HepG2 (cell line): ENCODE data around the gene CTNNA1. TPM values are rescaled to one million over a fixed set of nuclear protein-coding genes. Genes with fewer than 3 reads are reported as not detected.

Experiments used
- HDAC2 ChIP-seq: sonication (generic); formaldehyde crosslinking; IDR thresholded peaks from 2 replicates; pipeline ENCODE4 v1.4.0; 2020; ENCODE audit warnings: missing genetic modification reagents
- MXD4 ChIP-seq: IDR thresholded peaks from 2 replicates; pipeline ENCODE4 v1.6.1; 2016; ENCODE audit warnings: mild to moderate bottlenecking, missing biosample characterization, missing genetic modification reagents
- PHF20 ChIP-seq: sonication (generic); formaldehyde crosslinking; IDR thresholded peaks from 2 replicates; pipeline ENCODE4 v1.5.0; 2020; ENCODE audit warnings: mild to moderate bottlenecking, missing genetic modification reagents
- SIN3B ChIP-seq: fragments of 150-350 bp; IDR thresholded peaks from 2 replicates; pipeline ENCODE4 v1.6.1; 2014; ENCODE audit warnings: low read length
- SNRNP70 ChIP-seq: fragments of 200-400 bp; formaldehyde crosslinking; IDR thresholded peaks from 2 replicates; pipeline ENCODE4 v1.6.1; 2017; ENCODE audit warnings: mild to moderate bottlenecking, low read depth, low read length, moderate library complexity
- ZNF17 ChIP-seq: sonication (generic); formaldehyde crosslinking; IDR thresholded peaks from 2 replicates; pipeline ENCODE4 v1.5.0; 2020; ENCODE audit warnings: mild to moderate bottlenecking, missing genetic modification reagents
- ZNF205 ChIP-seq: IDR thresholded peaks from 2 replicates; pipeline ENCODE4 v1.6.1; 2018; ENCODE audit warnings: missing biosample characterization, missing genetic modification reagents
- ZNF34 ChIP-seq: sonication (generic); formaldehyde crosslinking; IDR thresholded peaks from 2 replicates; pipeline ENCODE4 v1.4.0; 2020; ENCODE audit warnings: mild to moderate bottlenecking, missing genetic modification reagents, borderline replicate concordance
- ZNF383 ChIP-seq: sonication (generic); formaldehyde crosslinking; IDR thresholded peaks from 2 replicates; pipeline ENCODE4 v1.4.0; 2020; ENCODE audit warnings: missing genetic modification reagents, mild to moderate bottlenecking, borderline replicate concordance
- polyA plus RNA-seq, 8 experiments: library from polyadenylated mRNA; depleted of rRNA in 3 of 8; stranded (reverse) in 7 of 8; unstranded in 1 of 8; fragments of >200 nt; fragmentation: Illumina TruSeq in 4 of 8; extraction: Trizol in 4 of 8; gene quantifications; 2 replicates each; pipeline versions ENCODE4 v1.2.1 to v1.2.3, GENCODE V29; 2011 to 2016; ENCODE audit warnings: low read depth in 4 of 8, missing spikeins in 1 of 8, mixed read lengths in 1 of 8; ENCODE audit not compliant: insufficient read depth in 1 of 8
- total RNA-seq, 5 experiments: library from RNA; depleted of rRNA; stranded (reverse); fragments of >200 nt; fragmentation: Illumina TruSeq; extraction: Trizol; gene quantifications; 2 replicates each; pipeline ENCODE4 v1.2.3, GENCODE V29; 2016; ENCODE audit warnings: low read depth in 1 of 5
- TF ChIP-seq, protein P1 (sequence below): sonication (generic); formaldehyde crosslinking; IDR thresholded peaks from 2 replicates; pipeline ENCODE4 v1.4.0; 2020; ENCODE audit warnings: mild to moderate bottlenecking, missing genetic modification reagents
- TF ChIP-seq, protein P2 (sequence below): sonication (generic); formaldehyde crosslinking; conservative IDR thresholded peaks from 2 replicates; pipeline ENCODE4 v1.8.0; 2022; ENCODE audit warnings: low read depth, missing genetic modification reagents
- TF ChIP-seq, protein P3 (sequence below): sonication (generic); formaldehyde crosslinking; IDR thresholded peaks from 2 replicates; pipeline ENCODE4 v1.4.0; 2020; ENCODE audit warnings: missing genetic modification reagents, mild to moderate bottlenecking, borderline replicate concordance

Gene CTNNA1
- total and polyA plus RNA-seq, 2 of the 13 experiments (the other 11 are each of a cell fraction or from before 2014, with no cell fraction given): 66.8 to 162 TPM

DNA sequence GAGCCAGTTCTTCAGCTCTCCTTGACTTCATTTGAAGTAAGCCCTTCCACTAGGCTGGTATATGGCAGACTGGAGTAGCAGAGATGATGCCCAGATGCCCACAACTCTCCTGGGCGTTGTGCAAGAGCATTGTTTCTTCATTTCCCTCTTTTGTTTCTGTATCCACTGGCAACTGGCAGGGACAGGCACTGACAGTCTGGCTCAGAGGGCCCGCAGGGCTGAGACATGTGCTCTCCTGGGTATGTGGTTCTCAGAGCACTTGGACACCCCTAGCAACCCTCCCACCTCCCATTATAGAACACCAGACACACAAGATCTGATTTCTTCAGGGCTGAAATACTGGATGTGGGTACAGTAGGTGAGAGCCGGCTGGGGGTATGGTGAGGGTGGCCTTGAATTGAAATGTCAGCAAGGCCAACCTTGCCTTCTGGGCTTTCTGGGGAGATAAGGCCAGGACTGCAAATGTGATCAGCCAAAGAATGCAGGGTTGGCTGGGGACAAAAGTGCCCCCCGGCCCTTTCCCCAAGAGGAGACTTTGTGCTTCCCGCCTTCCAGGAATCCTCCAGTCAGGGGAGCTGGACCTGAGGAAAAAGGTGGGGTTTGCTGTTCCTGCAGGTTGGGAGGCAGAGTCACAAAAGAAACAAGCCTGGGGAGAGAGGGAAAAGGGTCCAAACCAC, 28.6 kb upstream of the CTNNA1 start (continued):
- TF ChIP-seq HDAC2 (CRISPR knock-in tag) (no peak), ZNF34 (CRISPR knock-in tag) (no peak), SNRNP70 (no peak), PHF20 (CRISPR knock-in tag) (no peak), ZNF383 (CRISPR knock-in tag) (no peak), SIN3B (no peak), ZNF17 (CRISPR knock-in tag) (no peak), MXD4 (CRISPR knock-in tag) (no peak), ZNF205 (CRISPR knock-in tag) (no peak)
- TF ChIP-seq, protein P1, sequence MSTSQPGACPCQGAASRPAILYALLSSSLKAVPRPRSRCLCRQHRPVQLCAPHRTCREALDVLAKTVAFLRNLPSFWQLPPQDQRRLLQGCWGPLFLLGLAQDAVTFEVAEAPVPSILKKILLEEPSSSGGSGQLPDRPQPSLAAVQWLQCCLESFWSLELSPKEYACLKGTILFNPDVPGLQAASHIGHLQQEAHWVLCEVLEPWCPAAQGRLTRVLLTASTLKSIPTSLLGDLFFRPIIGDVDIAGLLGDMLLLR: no peak
- TF ChIP-seq, protein P2, sequence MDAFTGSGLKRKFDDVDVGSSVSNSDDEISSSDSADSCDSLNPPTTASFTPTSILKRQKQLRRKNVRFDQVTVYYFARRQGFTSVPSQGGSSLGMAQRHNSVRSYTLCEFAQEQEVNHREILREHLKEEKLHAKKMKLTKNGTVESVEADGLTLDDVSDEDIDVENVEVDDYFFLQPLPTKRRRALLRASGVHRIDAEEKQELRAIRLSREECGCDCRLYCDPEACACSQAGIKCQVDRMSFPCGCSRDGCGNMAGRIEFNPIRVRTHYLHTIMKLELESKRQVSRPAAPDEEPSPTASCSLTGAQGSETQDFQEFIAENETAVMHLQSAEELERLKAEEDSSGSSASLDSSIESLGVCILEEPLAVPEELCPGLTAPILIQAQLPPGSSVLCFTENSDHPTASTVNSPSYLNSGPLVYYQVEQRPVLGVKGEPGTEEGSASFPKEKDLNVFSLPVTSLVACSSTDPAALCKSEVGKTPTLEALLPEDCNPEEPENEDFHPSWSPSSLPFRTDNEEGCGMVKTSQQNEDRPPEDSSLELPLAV: no peak
- TF ChIP-seq, protein P3, sequence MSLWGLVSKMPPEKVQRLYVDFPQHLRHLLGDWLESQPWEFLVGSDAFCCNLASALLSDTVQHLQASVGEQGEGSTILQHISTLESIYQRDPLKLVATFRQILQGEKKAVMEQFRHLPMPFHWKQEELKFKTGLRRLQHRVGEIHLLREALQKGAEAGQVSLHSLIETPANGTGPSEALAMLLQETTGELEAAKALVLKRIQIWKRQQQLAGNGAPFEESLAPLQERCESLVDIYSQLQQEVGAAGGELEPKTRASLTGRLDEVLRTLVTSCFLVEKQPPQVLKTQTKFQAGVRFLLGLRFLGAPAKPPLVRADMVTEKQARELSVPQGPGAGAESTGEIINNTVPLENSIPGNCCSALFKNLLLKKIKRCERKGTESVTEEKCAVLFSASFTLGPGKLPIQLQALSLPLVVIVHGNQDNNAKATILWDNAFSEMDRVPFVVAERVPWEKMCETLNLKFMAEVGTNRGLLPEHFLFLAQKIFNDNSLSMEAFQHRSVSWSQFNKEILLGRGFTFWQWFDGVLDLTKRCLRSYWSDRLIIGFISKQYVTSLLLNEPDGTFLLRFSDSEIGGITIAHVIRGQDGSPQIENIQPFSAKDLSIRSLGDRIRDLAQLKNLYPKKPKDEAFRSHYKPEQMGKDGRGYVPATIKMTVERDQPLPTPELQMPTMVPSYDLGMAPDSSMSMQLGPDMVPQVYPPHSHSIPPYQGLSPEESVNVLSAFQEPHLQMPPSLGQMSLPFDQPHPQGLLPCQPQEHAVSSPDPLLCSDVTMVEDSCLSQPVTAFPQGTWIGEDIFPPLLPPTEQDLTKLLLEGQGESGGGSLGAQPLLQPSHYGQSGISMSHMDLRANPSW (CRISPR knock-in tag): no peak
